Measurements from ENCODE around the gene NDUFS6. TPM values are rescaled to one million over a fixed set of nuclear protein-coding genes. Genes with fewer than 3 reads are reported as not detected.
"Not testable (repeated sequence)": the region's sequence is repeated elsewhere in the genome, so short reads cannot be mapped to it uniquely, and the experiment has no call there.

The NDUFS6 gene
- total RNA-seq, 1 donor from 2014 or later, result 63.0 TPM

GRCh38 chr5:1814183-1815020, 13.2 kb downstream of the NDUFS6 start:
- DNase-seq (ENCODE audit: low read depth), result no peak

GRCh38 chr5:1815071-1815786, 14.0 kb downstream of the NDUFS6 start:
- no peak for DNase-seq (ENCODE audit: low read depth)

- no peak for DNase-seq (ENCODE audit: low read depth)
These were observed 14.7 kb downstream of the NDUFS6 start for GRCh38 chr5:1815881-1816292.

- DNase-seq (ENCODE audit: low read depth), result not testable (repeated sequence)
These were observed 15.4 kb downstream of the NDUFS6 start for GRCh38 chr5:1816495-1817089.

- DNase-seq (ENCODE audit: low read depth), result no peak
These were observed 16.2 kb downstream of the NDUFS6 start for GRCh38 chr5:1817261-1818043.

- no peak for DNase-seq (ENCODE audit: low read depth)
These were observed 17.6 kb downstream of the NDUFS6 start for GRCh38 chr5:1818784-1819183.

- DNase-seq (ENCODE audit: low read depth), result no peak
These were observed 18.3 kb downstream of the NDUFS6 start for GRCh38 chr5:1819458-1819857.

GRCh38 chr5:1820381-1820780, 19.2 kb downstream of the NDUFS6 start:
- DNase-seq (ENCODE audit: low read depth), result no peak

GRCh38 chr5:1820926-1821325, 19.7 kb downstream of the NDUFS6 start:
- no peak for DNase-seq (ENCODE audit: low read depth)

GRCh38 chr5:1821862-1822261, 20.7 kb downstream of the NDUFS6 start:
- DNase-seq (ENCODE audit: low read depth), result no peak

- DNase-seq (ENCODE audit: low read depth), result no peak
These were observed 22.3 kb downstream of the NDUFS6 start for GRCh38 chr5:1823381-1824034.

GRCh38 chr5:1824109-1824821, 23.1 kb downstream of the NDUFS6 start:
- DNase-seq (ENCODE audit: low read depth), result no peak

- no peak for DNase-seq (ENCODE audit: low read depth)
These were observed 24.0 kb downstream of the NDUFS6 start for GRCh38 chr5:1824903-1825841.

GRCh38 chr5:1826235-1826980, 25.2 kb downstream of the NDUFS6 start:
- no peak for DNase-seq (ENCODE audit: low read depth)

GRCh38 chr5:1827025-1827885, 26.0 kb downstream of the NDUFS6 start:
- DNase-seq (ENCODE audit: low read depth), result no peak

GRCh38 chr5:1827886-1828397, 26.7 kb downstream of the NDUFS6 start:
- no peak for DNase-seq (ENCODE audit: low read depth)
